ENCODE measurements around the gene TMEM91.
"Not testable (repeated sequence)": the region's sequence is repeated elsewhere in the genome, so short reads cannot be mapped to it uniquely, and the experiment has no call there.

The TMEM91 gene

GRCh38 chr19:41353466-41354342, 22.6 kb upstream of the TMEM91 start, which contains the start of gene TGFB1:
Gene TGFB1 (minus strand): TSS chr19:41353922. CDS start chr19:41353044, 878 bp downstream.
- DNase-seq: peak; percentile 81 to 92

- no peak for DNase-seq
Observed at GRCh38 chr19:41354343-41354953, 21.9 kb upstream of the TMEM91 start.

- DNase-seq: no peak
Observed at GRCh38 chr19:41355035-41355434, 21.3 kb upstream of the TMEM91 start.

GRCh38 chr19:41355802-41356201, 20.5 kb upstream of the TMEM91 start:
- DNase-seq: no peak

DNA sequence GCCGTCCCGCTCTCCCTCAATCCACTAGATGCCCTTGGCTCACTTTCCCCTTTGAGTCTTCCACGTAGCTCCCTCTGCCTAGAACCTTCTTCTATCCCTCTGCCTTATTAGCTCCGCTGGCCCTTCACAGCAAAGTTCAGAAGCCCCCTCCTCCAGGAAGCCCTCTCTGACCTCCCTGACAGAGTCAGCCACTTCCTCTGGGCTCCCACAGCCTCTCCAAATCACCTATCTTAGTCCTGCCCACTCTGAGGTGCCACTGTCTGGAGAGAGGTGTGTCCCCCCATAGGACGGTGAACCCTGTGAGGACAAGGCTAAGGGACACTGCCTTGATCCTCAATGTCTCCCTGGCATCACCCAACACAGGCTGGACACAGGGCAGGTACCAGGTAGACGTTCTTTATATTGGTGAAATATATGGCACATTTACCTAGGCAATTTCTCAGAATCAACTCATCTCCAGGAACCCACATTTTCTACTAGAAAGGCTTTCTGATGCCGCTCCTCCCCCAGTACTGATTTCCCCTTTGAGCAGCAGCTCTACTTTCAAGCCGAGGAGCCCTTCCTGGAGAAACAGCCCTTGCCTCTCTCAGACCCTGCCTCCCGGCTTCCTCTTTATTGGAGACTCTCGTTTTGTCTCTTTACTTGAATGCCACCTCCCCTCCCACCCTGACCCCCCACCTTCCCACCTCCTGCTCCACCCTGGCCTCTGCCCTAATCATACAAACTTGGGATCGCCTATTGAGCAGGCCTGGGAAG, 19.2 kb upstream of the TMEM91 start:
- peak in 1 of 2 donors; percentile 43 for DNase-seq

GRCh38 chr19:41357746-41358145, 18.6 kb upstream of the TMEM91 start:
- DNase-seq: no peak

DNA sequence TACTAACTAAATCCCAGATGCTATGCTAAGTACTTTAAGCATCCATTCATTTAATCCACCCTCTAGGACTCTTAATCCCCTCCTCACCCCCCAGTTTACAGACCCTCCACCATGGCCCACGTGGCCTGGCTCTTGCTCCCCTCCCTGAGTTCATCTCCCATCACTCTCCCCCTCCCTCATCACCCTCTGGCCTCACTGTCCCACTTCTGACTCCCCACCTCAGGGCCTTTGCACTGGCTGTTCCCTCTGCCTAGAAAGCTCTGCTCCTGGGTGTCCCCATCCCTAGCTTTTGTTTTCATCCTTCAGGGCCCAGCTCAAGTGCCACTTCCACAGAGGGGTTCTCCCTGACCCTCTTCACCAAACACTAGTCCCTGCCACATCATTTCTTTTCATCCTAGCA, 16.6 kb upstream of the TMEM91 start:
- DNase-seq: no peak

- DNase-seq: no peak
Observed at GRCh38 chr19:41362143-41362847, 14.0 kb upstream of the TMEM91 start.

GRCh38 chr19:41363371-41363752, 13.0 kb upstream of the TMEM91 start:
- no peak for DNase-seq

- DNase-seq: peak; percentile 97 to 98
Observed at GRCh38 chr19:41363753-41364523, 12.4 kb upstream of the TMEM91 start, which contains the start of gene B9D2. Gene B9D2 (minus strand): TSS chr19:41364149. CDS start chr19:41363519, 630 bp downstream.

DNA sequence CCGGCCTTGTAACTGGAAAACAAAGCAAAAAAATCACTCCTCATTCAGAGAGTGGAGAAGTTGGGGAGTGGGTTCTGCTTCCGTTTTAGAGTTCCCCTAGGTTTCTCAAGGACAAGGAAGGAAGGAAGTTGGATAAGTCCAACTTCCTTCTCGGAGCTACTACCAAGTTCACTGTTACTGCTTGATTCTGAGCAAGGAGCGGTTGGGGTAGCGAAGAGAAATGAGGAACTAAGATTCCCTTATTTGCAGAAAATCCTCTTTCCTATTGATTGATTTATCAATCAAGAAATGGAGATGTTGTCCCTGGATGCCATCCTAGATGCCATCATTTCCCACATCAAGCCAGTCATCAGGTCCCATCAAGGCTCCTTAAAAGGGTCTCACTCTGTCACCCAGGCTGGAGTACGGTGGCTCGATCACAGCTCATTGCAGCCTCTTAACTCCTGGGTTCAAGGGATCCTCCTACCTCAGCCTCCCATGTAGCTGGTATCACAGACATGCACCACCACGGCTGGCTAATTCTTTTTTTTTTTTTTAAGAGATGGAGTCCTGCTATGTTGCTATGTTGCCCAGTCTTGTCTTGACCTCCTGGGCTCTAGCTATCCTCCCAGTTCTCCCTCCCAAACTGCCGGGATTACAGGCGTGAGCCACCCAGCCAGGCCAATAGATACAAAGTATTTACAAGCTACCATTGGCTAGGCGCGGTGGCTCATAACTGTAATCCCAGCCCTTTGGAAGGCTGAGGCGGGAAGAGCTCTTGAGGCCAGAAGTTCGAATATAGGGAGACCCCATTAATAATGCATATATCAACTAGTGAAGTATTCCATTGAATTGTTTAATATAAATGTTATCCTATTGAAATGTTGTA, 11.6 kb upstream of the TMEM91 start:
- DNase-seq: peak; percentile 60 to 81

DNA sequence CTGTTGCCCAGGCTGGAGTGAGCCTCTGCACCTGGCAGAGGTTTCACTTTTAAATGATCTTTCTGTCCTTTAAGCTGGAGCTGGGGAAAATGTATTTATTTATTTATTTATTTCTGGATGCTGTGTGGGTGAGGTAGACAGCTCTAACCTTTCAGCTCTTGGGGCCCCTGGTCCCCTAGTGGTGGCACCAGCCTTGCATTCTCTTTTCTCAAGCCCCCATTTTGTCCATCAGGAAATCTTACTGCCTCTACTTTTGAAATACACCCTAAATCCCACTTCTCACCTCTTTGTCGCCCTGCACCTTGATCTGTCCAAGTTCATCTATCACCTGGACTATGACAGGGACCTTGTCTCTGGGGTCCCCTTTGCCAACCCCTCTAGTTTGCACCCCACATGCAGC, 10.2 kb upstream of the TMEM91 start:
- no peak for DNase-seq

DNA sequence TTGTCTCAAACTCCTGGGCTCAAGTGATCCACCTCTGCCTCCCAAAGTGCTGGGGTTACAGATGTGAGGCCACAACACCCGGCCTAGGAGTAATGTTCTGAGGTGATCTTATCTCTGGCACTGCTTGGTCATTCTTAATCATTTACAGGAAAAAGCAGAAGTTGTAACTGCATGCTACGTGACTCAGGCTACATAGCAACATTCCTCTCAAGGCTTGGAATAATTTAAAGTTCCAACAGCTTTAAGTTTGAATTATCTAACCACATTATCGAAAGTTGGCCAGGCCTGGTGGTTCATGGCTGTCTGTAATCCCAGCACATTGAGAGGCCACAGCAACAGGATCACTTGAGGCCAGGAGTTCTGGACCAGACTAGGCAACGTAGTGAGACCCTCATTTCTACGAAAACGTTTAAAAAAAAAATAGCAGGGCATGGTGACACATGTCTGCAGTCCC, 8.5 kb upstream of the TMEM91 start:
- peak; percentile 56 to 79 for DNase-seq

GRCh38 chr19:41369769-41370168, 6.6 kb upstream of the TMEM91 start:
- no peak for DNase-seq

- DNase-seq: not testable (repeated sequence)
Observed at GRCh38 chr19:41371119-41371518, 5.2 kb upstream of the TMEM91 start.

DNA sequence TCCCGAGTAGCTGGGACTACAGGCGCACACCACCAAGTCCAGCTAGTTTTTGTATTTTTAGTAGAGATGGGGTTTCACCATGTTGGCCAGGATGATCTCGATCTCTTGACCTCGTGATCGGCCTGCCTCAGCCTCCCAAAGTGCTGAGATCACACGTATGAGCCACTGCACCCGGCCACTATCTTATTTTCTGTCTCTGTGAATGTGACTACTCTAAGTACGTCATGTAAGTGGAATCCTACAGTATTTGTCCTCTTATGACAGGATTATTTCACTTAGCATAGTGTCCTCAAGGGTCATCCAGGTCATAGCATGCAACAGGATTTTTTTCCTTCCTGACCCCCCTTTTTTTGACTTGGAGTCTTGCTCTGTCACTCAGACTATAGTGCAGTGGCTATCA, 4.8 kb upstream of the TMEM91 start:
- DNase-seq: no peak

DNA sequence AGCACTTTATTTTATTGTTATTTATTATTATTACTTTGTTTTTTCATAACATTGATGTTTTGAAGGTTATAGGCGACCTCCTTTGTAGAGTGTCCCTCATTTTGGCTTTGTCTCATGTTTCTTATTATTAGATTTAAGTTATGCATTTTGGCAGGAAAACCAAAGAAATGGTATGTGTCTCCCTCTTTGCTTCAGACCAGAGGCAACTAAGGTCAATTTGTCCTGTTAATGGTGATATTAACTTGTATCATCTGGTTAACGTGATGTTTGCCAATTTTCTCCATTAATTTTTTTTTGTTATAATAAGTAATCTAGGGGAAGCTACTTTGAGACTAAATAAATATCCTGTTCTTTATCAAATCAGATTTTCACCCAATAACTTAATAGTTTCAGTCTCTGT, 3.8 kb upstream of the TMEM91 start:
- no peak for DNase-seq

GRCh38 chr19:41373993-41374392, 2.3 kb upstream of the TMEM91 start:
- no peak for DNase-seq

GRCh38 chr19:41376998-41377365, 649 bp downstream of the TMEM91 start:
- peak; percentile 53 to 78 for DNase-seq

- no peak for DNase-seq
Observed at GRCh38 chr19:41377977-41378709, 1.8 kb downstream of the TMEM91 start.

Data from inflammatory macrophage treated with lipopolysaccharide for 1 hour (primary cell).